Tibial nerve (tissue), 4 donors: ENCODE measurements around the gene DCANP1. TPM values are rescaled to one million over a fixed set of nuclear protein-coding genes. Genes with fewer than 3 reads are reported as not detected.

ENCODE experiments used
- DNase-seq, 2 donors: peaks; one replicate each; pipeline ENCODE4 v3.0.0-alpha.2; 2019; ENCODE audit warnings: low spot score in 2 of 2
- H3K27ac ChIP-seq, 4 donors: fragments of 200-600 bp; sonication (generic) in 3 of 4; one replicate each; pipeline ENCODE4 v1.5.1; 2017 to 2019; ENCODE audit warnings: mild to moderate bottlenecking in 1 of 4
- H3K27me3 ChIP-seq, 2 donors: fragments of 200-600 bp; sonication (generic) in 1 of 2; one replicate each; pipeline versions ENCODE4 v1.5.1 to v1.6.0; 2017 to 2019
- H3K36me3 ChIP-seq, 3 donors: fragments of 200-600 bp; sonication (generic); one replicate each; pipeline ENCODE4 v1.5.1; 2018 to 2019
- H3K4me1 ChIP-seq, 4 donors: fragments of 200-600 bp; sonication (generic) in 3 of 4; one replicate each; pipeline ENCODE4 v1.5.1; 2017 to 2019
- H3K4me3 ChIP-seq, 4 donors: fragments of 200-600 bp; sonication (generic) in 3 of 4; one replicate each; pipeline ENCODE4 v1.5.1; 2017 to 2019; ENCODE audit warnings: mild to moderate bottlenecking in 1 of 4, moderate library complexity in 1 of 4
- H3K9me3 ChIP-seq, 4 donors: fragments of 200-600 bp; sonication (generic) in 3 of 4; one replicate each; pipeline ENCODE4 v1.5.1; 2017 to 2019
- CTCF ChIP-seq, 5 experiments: fragments of 200-600 bp in 3 of 5; fragments of 450-650 bp in 2 of 5; sonication (generic) in 3 of 5; IDR thresholded peaks; one replicate each; pipeline ENCODE4 v1.5.1; 2016 to 2019; ENCODE audit warnings: antibody characterized with exemption in 5 of 5, mild to moderate bottlenecking in 3 of 5, moderate library complexity in 2 of 5
- EP300 ChIP-seq, 2 donors: sonication (generic); formaldehyde crosslinking; IDR thresholded peaks; one replicate each; pipeline ENCODE4 v1.6.1; 2017; ENCODE audit warnings: antibody characterized with exemption in 2 of 2, mild to moderate bottlenecking in 1 of 2
- POLR2A ChIP-seq, 2 donors: fragments of 450-650 bp; IDR thresholded peaks; one replicate each; pipeline ENCODE4 v1.6.1; 2017; ENCODE audit warnings: antibody characterized with exemption in 2 of 2, mild to moderate bottlenecking in 2 of 2, moderate library complexity in 2 of 2
- WGBS, 2 donors: methylation state at CpG; one replicate each; pipeline ENCODE4 v1.1.5; 2018; 5-methylcytosine and 5-hydroxymethylcytosine counted together
- total RNA-seq, 4 donors: library from RNA; depleted of rRNA; stranded (reverse); fragments of >200 nt; gene quantifications; one replicate each; pipeline ENCODE4 v1.1.0, GENCODE V29; 2016

DCANP1 gene
- total RNA-seq, 4 donors from 2014 or later, result not detected

- H3K27ac ChIP-seq, result no peak overlapping the region
- H3K4me1 ChIP-seq, result peaks cover 0 to 3% (median 1%) of the 10 kb centered on the region in 4 donors
- no peak overlapping the region for H3K4me3 ChIP-seq
- no peaks in the 10 kb centered on the region for H3K36me3 ChIP-seq
- H3K9me3 ChIP-seq, result no peaks in the 10 kb centered on the region
- H3K27me3 ChIP-seq, result no peaks in the 10 kb centered on the region
- WGBS, 2 donors, result 95 to 98% methylated on average over 12 of the region's 12 CpGs
- TF ChIP-seq EP300 (IDR thresholded peaks at IDR 0.05) (no peak), CTCF (IDR thresholded peaks at IDR 0.05) (no peak), POLR2A (IDR thresholded peaks at IDR 0.05) (no peak)
- no peak for DNase-seq
Observed at GRCh38 chr5:135449644-135450043, 2.5 kb upstream of the DCANP1 start.

GRCh38 chr5:135448791-135449507, 1.8 kb upstream of the DCANP1 start:
- Histone ChIP-seq H3K27me3 (no peaks in the 10 kb centered on the region), H3K4me3 (no peak overlapping the region), H3K36me3 (no peaks in the 10 kb centered on the region), H3K4me1 (peaks cover 0 to 3% (median 1%) of the 10 kb centered on the region in 4 donors), H3K27ac (no peak overlapping the region), H3K9me3 (no peaks in the 10 kb centered on the region)
- no peak for DNase-seq
- TF ChIP-seq EP300 (IDR thresholded peaks at IDR 0.05) (no peak), POLR2A (IDR thresholded peaks at IDR 0.05) (no peak), CTCF (IDR thresholded peaks at IDR 0.05) (no peak)
- WGBS, 2 donors, result 72 to 81% methylated on average over 8 to 9 of the region's 9 CpGs

GRCh38 chr5:135448071-135448739, 1.1 kb upstream of the DCANP1 start:
- DNase-seq, result no peak
- TF ChIP-seq EP300 (IDR thresholded peaks at IDR 0.05) (no peak), CTCF (IDR thresholded peaks at IDR 0.05) (no peak), POLR2A (IDR thresholded peaks at IDR 0.05) (no peak)
- H3K36me3 ChIP-seq, result no peaks in the 10 kb centered on the region
- H3K4me3 ChIP-seq, result no peak overlapping the region
- WGBS, 2 donors, result 82 to 86% methylated on average over 9 of the region's 9 CpGs
- H3K4me1 ChIP-seq, result peaks cover 0 to 7% (median 2%) of the 10 kb centered on the region in 4 donors
- no peak overlapping the region for H3K27ac ChIP-seq
- no peaks in the 10 kb centered on the region for H3K27me3 ChIP-seq
- H3K9me3 ChIP-seq, result no peaks in the 10 kb centered on the region

DNA sequence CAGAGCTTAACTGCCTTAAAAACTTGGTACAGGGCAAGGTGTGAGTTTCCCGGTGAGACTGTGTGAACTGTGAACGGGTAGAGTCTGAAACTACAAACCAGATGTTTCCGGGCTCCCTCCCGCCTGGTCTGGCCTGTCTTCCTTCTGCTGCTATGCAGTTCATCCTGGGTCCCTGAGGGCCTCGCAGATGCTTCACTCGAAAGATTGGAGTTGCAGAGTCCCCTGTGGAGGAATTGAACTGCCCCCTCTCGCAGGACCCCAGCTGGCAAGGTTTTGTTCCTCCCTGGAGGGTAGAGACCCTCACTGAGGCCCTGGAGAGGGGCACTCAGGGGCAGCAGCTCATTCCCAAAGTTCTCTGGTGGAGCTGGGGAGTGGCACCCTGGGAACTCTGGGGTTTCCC, 533 bp downstream of the DCANP1 start:
- Histone ChIP-seq H3K4me3 (no peak overlapping the region), H3K27me3 (no peaks in the 10 kb centered on the region), H3K36me3 (no peaks in the 10 kb centered on the region), H3K27ac (no peak overlapping the region), H3K4me1 (peaks cover 0 to 18% (median 2%) of the 10 kb centered on the region in 4 donors), H3K9me3 (no peaks in the 10 kb centered on the region)
- TF ChIP-seq POLR2A (IDR thresholded peaks at IDR 0.05) (no peak), EP300 (IDR thresholded peaks at IDR 0.05) (no peak), CTCF (IDR thresholded peaks at IDR 0.05) (no peak)
- 68 to 74% methylated on average over 7 of the region's 7 CpGs for WGBS, 2 donors
- DNase-seq, result no peak

DNA sequence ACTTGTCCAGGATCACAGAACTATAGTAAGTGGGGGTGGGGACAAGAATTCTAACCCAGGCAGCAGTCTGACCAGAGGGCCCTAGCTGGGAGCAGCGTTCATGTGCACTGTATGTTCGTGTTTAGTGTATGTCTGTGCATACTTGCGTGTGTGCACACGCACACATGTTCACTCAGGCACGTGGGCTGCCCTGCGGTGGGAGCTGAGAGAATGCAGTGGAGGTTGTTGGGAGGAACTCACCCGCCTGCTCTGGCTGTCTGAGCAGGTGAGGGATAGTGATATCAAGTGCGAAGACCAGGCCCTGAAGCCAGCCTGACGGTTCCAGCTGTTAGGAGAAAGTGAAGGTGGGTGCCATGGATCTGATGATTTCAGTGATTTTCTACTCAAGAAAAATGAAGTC, 942 bp downstream of the DCANP1 start:
- WGBS, 2 donors, result 74 to 94% methylated on average over 9 of the region's 9 CpGs
- no peaks in the 10 kb centered on the region for H3K9me3 ChIP-seq
- H3K27me3 ChIP-seq, result no peaks in the 10 kb centered on the region
- H3K4me1 ChIP-seq, result peaks cover 0 to 21% (median 2%) of the 10 kb centered on the region in 4 donors
- H3K27ac ChIP-seq, result no peak overlapping the region
- no peak overlapping the region for H3K4me3 ChIP-seq
- no peaks in the 10 kb centered on the region for H3K36me3 ChIP-seq
- TF ChIP-seq EP300 (IDR thresholded peaks at IDR 0.05) (no peak), POLR2A (IDR thresholded peaks at IDR 0.05) (no peak), CTCF (IDR thresholded peaks at IDR 0.05) (no peak)
- no peak for DNase-seq
